ENCODE measurements around the gene MAP1LC3A.

Gene MAP1LC3A

DNA sequence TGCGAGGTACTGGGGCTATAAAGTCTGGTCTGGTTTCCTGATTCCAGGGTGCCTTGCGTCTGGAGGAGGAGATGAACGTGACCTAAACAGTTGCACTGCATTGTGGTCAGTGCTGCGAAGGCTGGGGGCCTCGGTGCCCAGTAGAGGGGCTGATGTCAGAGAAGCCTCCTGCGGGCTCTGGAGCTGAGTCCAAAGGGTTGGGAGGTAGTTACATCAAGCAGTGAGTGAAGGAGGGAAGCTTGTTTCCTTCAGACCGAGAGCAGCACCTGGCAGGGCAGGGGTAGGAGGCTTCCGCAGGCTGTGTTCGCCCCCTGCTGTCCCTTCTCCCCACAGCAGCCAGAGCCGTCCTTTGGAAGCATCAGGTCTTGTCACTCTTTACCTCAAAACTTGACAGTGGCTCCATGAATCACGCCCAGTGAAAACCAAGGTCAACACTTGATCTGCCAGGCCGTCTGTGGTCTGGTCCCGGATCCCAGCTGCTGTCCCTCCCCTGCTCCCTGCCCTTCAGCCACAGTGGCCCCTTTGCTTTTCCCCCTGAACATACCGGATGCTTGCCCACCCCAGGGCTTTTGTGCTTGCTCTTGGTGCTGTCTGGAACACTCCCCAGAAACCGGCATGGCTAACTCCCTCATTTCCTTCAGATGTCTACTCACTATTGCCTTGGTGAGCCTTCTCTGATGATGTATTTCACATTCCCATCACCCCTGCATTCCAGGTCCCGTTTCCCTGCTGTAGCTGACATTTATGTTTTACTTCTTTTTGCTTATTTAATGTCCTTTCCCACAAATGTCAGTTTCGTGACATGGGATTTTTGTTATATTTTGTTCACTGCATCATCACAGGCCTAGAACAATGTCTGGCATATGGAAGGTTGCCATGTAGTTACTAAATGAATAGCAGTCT, 35.3 kb upstream of the MAP1LC3A start:
- Histone ChIP-seq H3K9me3 (ENCODE audit: control insufficient read depth, insufficient read depth, low read length) (no peaks in the 10 kb centered on the region), H3K36me3 (ENCODE audit: insufficient read depth, low read length) (no peaks in the 10 kb centered on the region; the same call in 1 of the 2 replicates), H3K9ac (ENCODE audit: low read depth, low read length) (no peak overlapping the region), H3K4me1 (ENCODE audit: insufficient read depth, low read length) (peaks cover 4% of the 10 kb centered on the region; the same call in 1 of the 2 replicates)

GRCh38 chr20:34524426-34524825, 34.1 kb upstream of the MAP1LC3A start:
- H3K4me1 ChIP-seq (ENCODE audit: insufficient read depth, low read length): peaks cover 4% of the 10 kb centered on the region; the same call in 1 of the 2 replicates
- no peaks in the 10 kb centered on the region for H3K9me3 ChIP-seq (ENCODE audit: control insufficient read depth, insufficient read depth, low read length)
- H3K36me3 ChIP-seq (ENCODE audit: insufficient read depth, low read length): peaks cover 2% of the 10 kb centered on the region
- H3K9ac ChIP-seq (ENCODE audit: low read depth, low read length): no peak overlapping the region

GRCh38 chr20:34525342-34525708, 33.2 kb upstream of the MAP1LC3A start:
- Histone ChIP-seq H3K9ac (ENCODE audit: low read depth, low read length) (no peak overlapping the region), H3K4me1 (ENCODE audit: insufficient read depth, low read length) (peaks cover 4% of the 10 kb centered on the region; the same call in 1 of the 2 replicates), H3K9me3 (ENCODE audit: control insufficient read depth, insufficient read depth, low read length) (no peaks in the 10 kb centered on the region), H3K36me3 (ENCODE audit: insufficient read depth, low read length) (peaks cover 10% of the 10 kb centered on the region)

GRCh38 chr20:34525709-34526416, 32.7 kb upstream of the MAP1LC3A start:
- Histone ChIP-seq H3K36me3 (ENCODE audit: insufficient read depth, low read length) (peaks cover 11% of the 10 kb centered on the region), H3K9me3 (ENCODE audit: control insufficient read depth, insufficient read depth, low read length) (no peaks in the 10 kb centered on the region), H3K9ac (ENCODE audit: low read depth, low read length) (no peak overlapping the region), H3K4me1 (ENCODE audit: insufficient read depth, low read length) (peaks cover 4% of the 10 kb centered on the region; the same call in 1 of the 2 replicates)

DNA sequence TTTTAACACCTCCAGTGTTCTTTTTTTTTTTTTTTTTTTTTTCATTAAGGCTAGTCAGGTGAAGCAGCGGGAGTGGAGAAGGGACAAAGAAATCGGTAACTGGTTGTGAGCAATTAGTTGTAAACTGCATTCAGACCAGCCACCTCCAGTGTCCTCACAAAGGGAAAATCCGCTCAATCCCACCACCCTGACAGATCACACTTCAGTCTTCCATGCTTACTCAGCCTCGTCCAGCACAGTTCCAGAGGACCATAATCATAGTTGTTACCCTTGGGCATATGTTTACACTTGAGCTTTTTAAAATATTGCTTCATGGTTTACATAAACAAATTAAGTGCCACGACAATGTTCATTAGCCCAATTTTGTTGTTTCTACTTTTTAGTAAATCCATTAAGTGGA, 32.1 kb upstream of the MAP1LC3A start:
- Histone ChIP-seq H3K9ac (ENCODE audit: low read depth, low read length) (no peak overlapping the region), H3K4me1 (ENCODE audit: insufficient read depth, low read length) (peaks cover 4% of the 10 kb centered on the region; the same call in 1 of the 2 replicates), H3K9me3 (ENCODE audit: control insufficient read depth, insufficient read depth, low read length) (no peaks in the 10 kb centered on the region), H3K36me3 (ENCODE audit: insufficient read depth, low read length) (peaks cover 11% of the 10 kb centered on the region)

GRCh38 chr20:34527016-34527415, 31.5 kb upstream of the MAP1LC3A start:
- Histone ChIP-seq H3K9me3 (ENCODE audit: control insufficient read depth, insufficient read depth, low read length) (no peaks in the 10 kb centered on the region), H3K4me1 (ENCODE audit: insufficient read depth, low read length) (peaks cover 4% of the 10 kb centered on the region; the same call in 1 of the 2 replicates), H3K36me3 (ENCODE audit: insufficient read depth, low read length) (peaks cover 11% of the 10 kb centered on the region), H3K9ac (ENCODE audit: low read depth, low read length) (no peak overlapping the region)

GRCh38 chr20:34528921-34529297, 29.6 kb upstream of the MAP1LC3A start:
- no peaks in the 10 kb centered on the region for H3K9me3 ChIP-seq (ENCODE audit: control insufficient read depth, insufficient read depth, low read length)
- H3K36me3 ChIP-seq (ENCODE audit: insufficient read depth, low read length): peaks cover 11% of the 10 kb centered on the region
- H3K4me1 ChIP-seq (ENCODE audit: insufficient read depth, low read length): no peaks in the 10 kb centered on the region
- H3K9ac ChIP-seq (ENCODE audit: low read depth, low read length): no peak overlapping the region

DNA sequence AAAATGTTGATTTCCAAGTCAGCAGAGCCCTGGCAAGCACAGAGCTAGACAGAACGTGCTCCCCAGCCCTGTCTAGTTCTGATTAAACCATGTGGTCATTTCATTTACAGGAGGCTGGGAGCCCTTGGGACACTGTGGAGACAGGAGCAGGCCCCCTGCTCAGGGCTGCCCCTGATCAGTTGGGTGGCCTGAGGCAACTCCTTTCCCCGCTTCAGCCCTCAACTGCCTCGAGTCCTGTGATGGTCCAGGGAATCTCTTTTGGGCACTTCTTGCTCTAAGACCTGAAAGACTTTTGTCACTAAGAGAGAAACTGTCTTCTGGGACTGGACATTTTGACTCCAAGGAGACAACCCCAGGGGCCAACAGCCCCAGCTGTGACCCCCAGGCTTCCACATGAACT, 28.8 kb upstream of the MAP1LC3A start:
- H3K4me1 ChIP-seq (ENCODE audit: insufficient read depth, low read length): no peaks in the 10 kb centered on the region
- no peak overlapping the region for H3K9ac ChIP-seq (ENCODE audit: low read depth, low read length)
- no peaks in the 10 kb centered on the region for H3K9me3 ChIP-seq (ENCODE audit: control insufficient read depth, insufficient read depth, low read length)
- peaks cover 13% of the 10 kb centered on the region for H3K36me3 ChIP-seq (ENCODE audit: insufficient read depth, low read length)

- Histone ChIP-seq H3K36me3 (ENCODE audit: insufficient read depth, low read length) (peaks cover 19% of the 10 kb centered on the region), H3K9me3 (ENCODE audit: control insufficient read depth, insufficient read depth, low read length) (no peaks in the 10 kb centered on the region), H3K9ac (ENCODE audit: low read depth, low read length) (no peak overlapping the region), H3K4me1 (ENCODE audit: insufficient read depth, low read length) (no peaks in the 10 kb centered on the region)
Measured at GRCh38 chr20:34530342-34530741, 28.2 kb upstream of the MAP1LC3A start.

GRCh38 chr20:34531608-34532265, 26.8 kb upstream of the MAP1LC3A start:
- no peaks in the 10 kb centered on the region for H3K4me1 ChIP-seq (ENCODE audit: insufficient read depth, low read length)
- H3K9me3 ChIP-seq (ENCODE audit: control insufficient read depth, insufficient read depth, low read length): no peaks in the 10 kb centered on the region
- H3K36me3 ChIP-seq (ENCODE audit: insufficient read depth, low read length): peaks cover 24% of the 10 kb centered on the region
- H3K9ac ChIP-seq (ENCODE audit: low read depth, low read length): no peak overlapping the region

GRCh38 chr20:34532320-34532719, 26.2 kb upstream of the MAP1LC3A start:
- H3K9ac ChIP-seq (ENCODE audit: low read depth, low read length): no peak overlapping the region
- no peaks in the 10 kb centered on the region for H3K4me1 ChIP-seq (ENCODE audit: insufficient read depth, low read length)
- H3K36me3 ChIP-seq (ENCODE audit: insufficient read depth, low read length): peaks cover 24% of the 10 kb centered on the region
- no peaks in the 10 kb centered on the region for H3K9me3 ChIP-seq (ENCODE audit: control insufficient read depth, insufficient read depth, low read length)

GRCh38 chr20:34532756-34533155, 25.8 kb upstream of the MAP1LC3A start:
- Histone ChIP-seq H3K36me3 (ENCODE audit: insufficient read depth, low read length) (peaks cover 27% of the 10 kb centered on the region), H3K4me1 (ENCODE audit: insufficient read depth, low read length) (no peaks in the 10 kb centered on the region), H3K9me3 (ENCODE audit: control insufficient read depth, insufficient read depth, low read length) (no peaks in the 10 kb centered on the region), H3K9ac (ENCODE audit: low read depth, low read length) (no peak overlapping the region)

DNA sequence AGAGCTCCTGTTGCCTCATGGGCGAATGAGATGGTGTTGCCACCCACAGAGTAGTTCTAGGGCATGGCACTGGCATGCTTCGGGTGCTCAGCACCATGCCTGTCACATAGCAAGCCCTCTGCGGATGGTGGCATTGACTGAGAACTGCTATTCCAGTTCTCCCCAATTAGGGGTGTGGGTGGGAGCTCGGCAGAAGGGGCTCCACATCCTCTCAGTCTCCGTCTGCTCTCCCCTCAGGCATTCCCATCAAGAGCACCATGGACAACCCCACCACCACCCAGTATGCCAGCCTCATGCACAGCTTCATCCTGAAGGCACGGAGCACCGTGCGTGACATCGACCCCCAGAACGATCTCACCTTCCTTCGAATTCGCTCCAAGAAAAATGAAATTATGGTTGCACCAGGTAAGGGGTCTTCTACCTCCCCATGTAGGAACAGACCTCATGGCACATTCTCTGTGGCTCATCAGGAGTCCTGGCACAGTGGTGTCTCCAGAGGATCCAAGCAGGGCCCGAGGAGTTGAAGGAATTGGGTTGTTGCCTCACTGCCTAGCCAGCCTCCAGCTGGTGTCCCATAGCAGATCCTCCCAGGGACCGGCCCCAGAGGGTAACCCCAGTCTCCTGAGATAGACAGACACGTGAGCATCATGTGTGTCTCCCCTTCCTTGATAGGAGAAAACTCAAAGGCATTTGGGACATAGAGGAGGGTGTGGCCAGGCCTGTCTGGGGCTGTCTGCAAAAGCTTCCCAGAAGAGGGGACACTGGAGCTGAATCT, 23.9 kb upstream of the MAP1LC3A start:
- Histone ChIP-seq H3K4me1 (ENCODE audit: insufficient read depth, low read length) (no peaks in the 10 kb centered on the region), H3K36me3 (ENCODE audit: insufficient read depth, low read length) (peaks cover 27% of the 10 kb centered on the region), H3K9ac (ENCODE audit: low read depth, low read length) (no peak overlapping the region), H3K9me3 (ENCODE audit: control insufficient read depth, insufficient read depth, low read length) (no peaks in the 10 kb centered on the region)

DNA sequence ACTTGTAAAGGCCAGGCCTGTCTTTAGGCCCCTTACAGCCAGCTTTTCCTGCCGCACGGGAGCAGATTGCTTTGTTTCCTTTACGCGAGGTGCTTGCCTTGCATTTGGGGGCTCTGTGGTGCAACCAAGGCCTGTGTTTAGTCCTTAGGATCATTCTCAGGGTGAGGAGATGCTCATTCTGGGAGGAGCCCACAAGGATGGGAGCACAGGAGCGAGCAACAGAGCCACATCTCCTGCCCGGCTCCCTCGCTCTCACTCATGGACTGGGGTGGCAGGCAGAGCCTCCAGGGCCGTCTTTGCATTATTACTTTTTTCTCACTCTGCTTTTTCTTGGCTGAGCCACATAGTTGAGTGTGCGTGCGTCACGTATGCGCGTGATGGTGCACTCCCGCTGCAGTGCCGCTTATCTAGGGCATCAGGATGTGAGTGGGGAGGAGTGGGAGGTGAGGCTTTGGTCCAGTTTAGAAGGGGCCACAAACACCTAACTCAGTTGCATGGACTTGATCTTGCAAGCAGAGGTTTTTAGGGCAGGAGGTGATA, 23.1 kb upstream of the MAP1LC3A start:
- H3K4me1 ChIP-seq (ENCODE audit: insufficient read depth, low read length): no peaks in the 10 kb centered on the region
- H3K36me3 ChIP-seq (ENCODE audit: insufficient read depth, low read length): peaks cover 19% of the 10 kb centered on the region
- H3K9ac ChIP-seq (ENCODE audit: low read depth, low read length): no peak overlapping the region
- no peaks in the 10 kb centered on the region for H3K9me3 ChIP-seq (ENCODE audit: control insufficient read depth, insufficient read depth, low read length)

Data from ES-I3 (cell line).